Measurements from ENCODE around the gene CLIC3. TPM values are rescaled to one million over a fixed set of nuclear protein-coding genes. Genes with fewer than 3 reads are reported as not detected.

CLIC3 gene
- total RNA-seq, 1 experiment from 2014 or later: not detected

DNA sequence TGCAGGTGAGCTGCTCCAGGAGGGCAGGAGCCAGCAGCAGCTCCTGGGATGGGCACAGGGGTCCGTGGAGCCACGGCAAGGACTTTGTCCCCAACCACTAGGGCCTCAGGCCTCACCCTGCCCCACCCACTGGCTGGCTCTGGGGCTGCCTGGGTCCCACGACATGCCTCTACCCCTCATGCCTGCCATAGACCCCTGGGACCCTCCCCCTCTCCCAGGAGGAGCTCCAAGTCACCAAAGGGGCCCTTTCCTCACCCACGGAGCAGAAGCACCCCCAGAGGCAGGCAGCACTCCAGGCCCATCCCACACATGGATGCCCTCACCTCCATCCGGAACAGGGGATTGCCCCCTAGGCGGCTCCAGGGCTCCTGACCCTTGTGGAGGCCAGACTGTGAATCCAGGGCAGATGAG, 25.2 kb upstream of the CLIC3 start:
- no peak overlapping the region for H3K9ac ChIP-seq (ENCODE audit: low read length)
- no peak overlapping the region for H3K4me3 ChIP-seq (ENCODE audit: low read length)
- H3K27ac ChIP-seq (ENCODE audit: low read length): no peak overlapping the region
- no peaks in the 10 kb centered on the region for H3K36me3 ChIP-seq (ENCODE audit: insufficient read depth, low read length)
- no peaks in the 10 kb centered on the region for H4K20me1 ChIP-seq (ENCODE audit: insufficient read depth, low read depth, low read length)
- no peaks in the 10 kb centered on the region for H3K27me3 ChIP-seq (ENCODE audit: low read length)
- H3K4me1 ChIP-seq (ENCODE audit: low read length): peaks cover 14% of the 10 kb centered on the region
- DNase-seq: no peak
- H3K4me2 ChIP-seq (ENCODE audit: low read depth, low read length, poor library complexity, severe bottlenecking): no peak overlapping the region
- H3K9me2 ChIP-seq (replicated peaks; ENCODE audit: insufficient read depth, low read length): no peaks in the 10 kb centered on the region
- H2AFZ ChIP-seq (ENCODE audit: low read length): no peak overlapping the region
- H3K79me2 ChIP-seq (ENCODE audit: low read length): no peaks in the 10 kb centered on the region
- no peaks in the 10 kb centered on the region for H3K9me3 ChIP-seq (ENCODE audit: low read length)

- Histone ChIP-seq H3K27me3 (ENCODE audit: low read length) (no peaks in the 10 kb centered on the region), H3K4me1 (ENCODE audit: low read length) (peaks cover 10% of the 10 kb centered on the region), H3K79me2 (ENCODE audit: low read length) (no peaks in the 10 kb centered on the region), H3K9me3 (ENCODE audit: low read length) (no peaks in the 10 kb centered on the region), H2AFZ (ENCODE audit: low read length) (no peak overlapping the region), H3K9ac (ENCODE audit: low read length) (no peak overlapping the region), H3K9me2 (replicated peaks; ENCODE audit: insufficient read depth, low read length) (no peaks in the 10 kb centered on the region), H3K4me3 (ENCODE audit: low read length) (no peak overlapping the region), H3K36me3 (ENCODE audit: insufficient read depth, low read length) (no peaks in the 10 kb centered on the region), H3K27ac (ENCODE audit: low read length) (no peak overlapping the region), H3K4me2 (ENCODE audit: low read depth, low read length, poor library complexity, severe bottlenecking) (no peak overlapping the region), H4K20me1 (ENCODE audit: insufficient read depth, low read depth, low read length) (no peaks in the 10 kb centered on the region)
- no peak for DNase-seq
Observed at GRCh38 chr9:137020771-137021567, 24.6 kb upstream of the CLIC3 start.

- Histone ChIP-seq H3K4me1 (ENCODE audit: low read length) (peaks cover 1% of the 10 kb centered on the region), H3K27ac (ENCODE audit: low read length) (no peak overlapping the region), H3K79me2 (ENCODE audit: low read length) (no peaks in the 10 kb centered on the region), H3K27me3 (ENCODE audit: low read length) (no peaks in the 10 kb centered on the region), H3K9ac (ENCODE audit: low read length) (no peak overlapping the region), H3K9me3 (ENCODE audit: low read length) (no peaks in the 10 kb centered on the region), H3K9me2 (replicated peaks; ENCODE audit: insufficient read depth, low read length) (no peaks in the 10 kb centered on the region), H3K4me3 (ENCODE audit: low read length) (no peak overlapping the region), H3K36me3 (ENCODE audit: insufficient read depth, low read length) (no peaks in the 10 kb centered on the region), H2AFZ (ENCODE audit: low read length) (no peak overlapping the region), H3K4me2 (ENCODE audit: low read depth, low read length, poor library complexity, severe bottlenecking) (no peak overlapping the region), H4K20me1 (ENCODE audit: insufficient read depth, low read depth, low read length) (no peaks in the 10 kb centered on the region)
- DNase-seq: no peak
Observed at GRCh38 chr9:137019891-137020683, 23.7 kb upstream of the CLIC3 start.

GRCh38 chr9:137018761-137019559, 22.6 kb upstream of the CLIC3 start:
- H3K4me1 ChIP-seq (ENCODE audit: low read length): no peaks in the 10 kb centered on the region
- no peak overlapping the region for H3K9ac ChIP-seq (ENCODE audit: low read length)
- no peaks in the 10 kb centered on the region for H4K20me1 ChIP-seq (ENCODE audit: insufficient read depth, low read depth, low read length)
- DNase-seq: no peak
- H3K4me2 ChIP-seq (ENCODE audit: low read depth, low read length, poor library complexity, severe bottlenecking): no peak overlapping the region
- H3K27me3 ChIP-seq (ENCODE audit: low read length): no peaks in the 10 kb centered on the region
- no peaks in the 10 kb centered on the region for H3K36me3 ChIP-seq (ENCODE audit: insufficient read depth, low read length)
- H3K9me2 ChIP-seq (replicated peaks; ENCODE audit: insufficient read depth, low read length): no peaks in the 10 kb centered on the region
- no peak overlapping the region for H3K4me3 ChIP-seq (ENCODE audit: low read length)
- H3K27ac ChIP-seq (ENCODE audit: low read length): no peak overlapping the region
- no peaks in the 10 kb centered on the region for H3K9me3 ChIP-seq (ENCODE audit: low read length)
- no peak overlapping the region for H2AFZ ChIP-seq (ENCODE audit: low read length)
- no peaks in the 10 kb centered on the region for H3K79me2 ChIP-seq (ENCODE audit: low read length)

GRCh38 chr9:137017791-137018497, 21.6 kb upstream of the CLIC3 start:
- no peaks in the 10 kb centered on the region for H3K79me2 ChIP-seq (ENCODE audit: low read length)
- H3K27me3 ChIP-seq (ENCODE audit: low read length): no peaks in the 10 kb centered on the region
- H3K27ac ChIP-seq (ENCODE audit: low read length): no peak overlapping the region
- H3K36me3 ChIP-seq (ENCODE audit: insufficient read depth, low read length): no peaks in the 10 kb centered on the region
- no peaks in the 10 kb centered on the region for H3K9me2 ChIP-seq (replicated peaks; ENCODE audit: insufficient read depth, low read length)
- H3K4me1 ChIP-seq (ENCODE audit: low read length): no peaks in the 10 kb centered on the region
- no peaks in the 10 kb centered on the region for H4K20me1 ChIP-seq (ENCODE audit: insufficient read depth, low read depth, low read length)
- no peak overlapping the region for H3K9ac ChIP-seq (ENCODE audit: low read length)
- no peak overlapping the region for H3K4me3 ChIP-seq (ENCODE audit: low read length)
- H3K9me3 ChIP-seq (ENCODE audit: low read length): no peaks in the 10 kb centered on the region
- no peak overlapping the region for H3K4me2 ChIP-seq (ENCODE audit: low read depth, low read length, poor library complexity, severe bottlenecking)
- no peak for DNase-seq
- no peak overlapping the region for H2AFZ ChIP-seq (ENCODE audit: low read length)

DNA sequence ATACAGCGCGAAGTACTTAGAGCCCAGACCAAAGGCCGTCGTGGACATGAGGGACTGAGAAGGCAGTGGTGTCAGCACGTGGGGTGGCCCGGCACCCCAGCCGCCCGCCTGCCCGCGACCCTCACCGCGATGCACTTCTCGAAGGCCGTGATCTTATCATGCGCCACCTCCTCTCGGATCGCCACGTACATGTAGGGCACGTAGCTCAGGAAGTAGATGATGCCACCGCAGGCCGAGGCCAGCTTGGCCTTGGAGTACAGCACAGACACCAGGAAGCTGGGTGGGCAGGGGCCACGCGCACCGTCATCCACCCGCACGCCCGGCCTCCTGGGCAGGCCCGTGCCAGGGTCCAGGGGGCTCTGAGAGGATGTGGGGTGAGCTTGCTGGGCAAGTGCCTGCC, 20.7 kb upstream of the CLIC3 start:
- no peak overlapping the region for H3K4me2 ChIP-seq (ENCODE audit: low read depth, low read length, poor library complexity, severe bottlenecking)
- H3K9me3 ChIP-seq (ENCODE audit: low read length): no peaks in the 10 kb centered on the region
- H3K4me3 ChIP-seq (ENCODE audit: low read length): no peak overlapping the region
- no peaks in the 10 kb centered on the region for H3K4me1 ChIP-seq (ENCODE audit: low read length)
- no peaks in the 10 kb centered on the region for H3K36me3 ChIP-seq (ENCODE audit: insufficient read depth, low read length)
- H3K27ac ChIP-seq (ENCODE audit: low read length): no peak overlapping the region
- no peaks in the 10 kb centered on the region for H3K79me2 ChIP-seq (ENCODE audit: low read length)
- no peaks in the 10 kb centered on the region for H3K27me3 ChIP-seq (ENCODE audit: low read length)
- no peaks in the 10 kb centered on the region for H4K20me1 ChIP-seq (ENCODE audit: insufficient read depth, low read depth, low read length)
- H3K9ac ChIP-seq (ENCODE audit: low read length): no peak overlapping the region
- no peak for DNase-seq
- H2AFZ ChIP-seq (ENCODE audit: low read length): no peak overlapping the region
- H3K9me2 ChIP-seq (replicated peaks; ENCODE audit: insufficient read depth, low read length): no peaks in the 10 kb centered on the region

- Histone ChIP-seq H3K36me3 (ENCODE audit: insufficient read depth, low read length) (no peaks in the 10 kb centered on the region), H3K9ac (ENCODE audit: low read length) (no peak overlapping the region)
Observed at GRCh38 chr9:137016436-137016835, 20.1 kb upstream of the CLIC3 start.

More at GRCh38 chr9:137016436-137016835, 20.1 kb upstream of the CLIC3 start:
- Histone ChIP-seq H2AFZ (ENCODE audit: low read length) (no peak overlapping the region), H3K4me2 (ENCODE audit: low read depth, low read length, poor library complexity, severe bottlenecking) (no peak overlapping the region), H3K4me3 (ENCODE audit: low read length) (no peak overlapping the region), H3K27me3 (ENCODE audit: low read length) (no peaks in the 10 kb centered on the region), H4K20me1 (ENCODE audit: insufficient read depth, low read depth, low read length) (no peaks in the 10 kb centered on the region), H3K4me1 (ENCODE audit: low read length) (no peaks in the 10 kb centered on the region), H3K9me3 (ENCODE audit: low read length) (no peaks in the 10 kb centered on the region), H3K9me2 (replicated peaks; ENCODE audit: insufficient read depth, low read length) (no peaks in the 10 kb centered on the region), H3K27ac (ENCODE audit: low read length) (no peak overlapping the region), H3K79me2 (ENCODE audit: low read length) (no peaks in the 10 kb centered on the region)
- DNase-seq: no peak
